Activated naive CD4-positive, alpha-beta T cell treated with Interleukin-2 at 50 U/mL for 16 hours (primary cell): Measurements from ENCODE around the gene PCDHA7.
"Not testable (repeated sequence)": the region's sequence is repeated elsewhere in the genome, so short reads cannot be mapped to it uniquely, and the experiment has no call there.

Source experiments
- DNase-seq: peaks from one replicate; pipeline ENCODE4 v3.0.0-alpha.2; 2020

Gene PCDHA7

DNA sequence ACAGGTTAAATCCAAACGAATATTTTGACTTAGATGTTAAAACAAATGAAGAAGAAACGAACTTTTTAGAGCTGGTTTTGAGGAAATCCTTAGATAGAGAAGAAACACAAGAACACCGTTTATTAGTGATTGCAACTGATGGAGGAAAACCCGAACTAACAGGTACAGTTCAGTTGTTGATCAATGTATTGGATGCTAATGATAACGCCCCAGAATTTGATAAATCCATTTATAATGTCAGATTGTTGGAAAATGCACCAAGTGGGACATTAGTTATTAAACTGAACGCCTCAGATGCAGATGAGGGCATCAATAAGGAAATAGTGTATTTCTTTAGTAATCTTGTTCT, 11.8 kb upstream of the PCDHA7 start:
- no peak for DNase-seq

DNA sequence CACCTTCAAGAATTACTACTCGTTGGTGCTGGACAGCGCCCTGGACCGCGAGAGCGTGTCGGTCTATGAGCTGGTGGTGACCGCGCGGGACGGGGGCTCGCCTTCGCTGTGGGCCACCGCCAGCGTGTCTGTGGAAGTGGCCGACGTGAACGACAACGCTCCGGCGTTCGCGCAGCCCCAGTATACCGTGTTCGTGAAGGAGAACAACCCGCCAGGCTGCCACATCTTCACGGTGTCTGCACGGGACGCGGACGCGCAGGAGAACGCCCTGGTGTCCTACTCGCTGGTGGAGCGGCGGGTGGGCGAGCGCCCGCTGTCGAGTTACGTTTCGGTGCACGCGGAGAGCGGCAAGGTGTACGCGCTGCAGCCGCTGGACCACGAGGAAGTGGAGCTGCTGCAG, 11.1 kb upstream of the PCDHA7 start:
- DNase-seq = not testable (repeated sequence)

DNA sequence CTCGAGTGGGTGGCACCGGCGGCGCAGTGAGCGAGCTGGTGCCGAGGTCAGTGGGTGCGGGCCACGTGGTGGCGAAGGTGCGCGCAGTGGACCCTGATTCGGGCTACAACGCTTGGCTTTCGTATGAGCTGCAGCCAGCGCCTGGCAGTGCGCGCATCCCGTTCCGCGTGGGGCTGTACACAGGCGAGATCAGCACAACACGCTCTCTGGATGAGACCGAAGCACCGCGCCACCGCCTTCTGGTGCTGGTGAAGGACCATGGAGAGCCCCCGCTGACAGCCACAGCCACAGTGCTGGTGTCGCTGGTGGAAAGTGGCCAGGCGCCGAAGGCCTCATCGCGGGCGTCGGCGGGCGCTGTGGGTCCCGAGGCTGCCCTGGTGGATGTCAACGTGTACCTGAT, 10.6 kb upstream of the PCDHA7 start:
- no peak for DNase-seq

- no peak for DNase-seq
Observed at GRCh38 chr5:140827704-140828361, 6.2 kb upstream of the PCDHA7 start, which contains the start of gene PCDHA6. PCDHA6 (plus strand) TSS chr5:140827960; CDS start chr5:140828092, 132 bp downstream.

- no peak for DNase-seq
Observed at GRCh38 chr5:140828362-140828737, 5.7 kb upstream of the PCDHA7 start.

DNA sequence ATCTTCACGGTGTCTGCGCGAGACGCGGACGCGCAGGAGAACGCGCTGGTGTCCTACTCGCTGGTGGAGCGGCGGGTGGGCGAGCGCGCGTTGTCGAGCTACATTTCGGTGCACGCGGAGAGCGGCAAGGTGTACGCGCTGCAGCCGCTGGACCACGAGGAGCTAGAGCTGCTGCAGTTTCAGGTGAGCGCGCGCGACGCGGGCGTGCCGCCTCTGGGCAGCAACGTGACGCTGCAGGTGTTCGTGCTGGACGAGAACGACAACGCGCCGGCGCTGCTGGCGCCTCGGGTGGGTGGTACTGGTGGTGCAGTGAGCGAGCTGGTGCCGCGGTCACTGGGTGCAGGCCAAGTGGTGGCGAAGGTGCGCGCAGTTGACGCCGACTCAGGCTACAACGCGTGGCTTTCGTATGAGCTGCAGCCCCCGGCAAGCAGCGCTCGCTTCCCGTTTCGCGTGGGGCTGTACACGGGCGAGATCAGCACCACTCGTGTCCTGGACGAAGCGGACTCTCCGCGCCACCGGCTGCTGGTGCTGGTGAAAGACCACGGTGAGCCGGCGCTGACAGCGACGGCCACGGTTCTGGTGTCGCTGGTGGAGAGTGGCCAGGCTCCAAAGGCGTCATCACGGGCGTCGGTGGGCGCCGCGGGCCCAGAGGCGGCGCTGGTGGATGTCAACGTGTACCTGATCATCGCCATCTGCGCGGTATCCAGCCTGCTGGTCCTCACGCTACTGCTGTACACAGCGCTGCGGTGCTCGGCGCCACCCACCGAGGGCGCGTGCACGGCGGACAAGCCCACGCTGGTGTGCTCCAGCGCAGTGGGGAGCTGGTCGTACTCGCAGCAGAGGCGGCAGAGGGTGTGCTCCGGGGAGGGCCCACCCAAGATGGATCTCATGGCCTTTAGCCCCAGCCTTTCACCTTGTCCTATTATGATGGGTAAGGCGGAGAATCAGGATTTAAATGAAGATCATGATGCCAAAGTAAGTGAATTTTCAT, 4.3 kb upstream of the PCDHA7 start:
- DNase-seq = not testable (repeated sequence)

DNA sequence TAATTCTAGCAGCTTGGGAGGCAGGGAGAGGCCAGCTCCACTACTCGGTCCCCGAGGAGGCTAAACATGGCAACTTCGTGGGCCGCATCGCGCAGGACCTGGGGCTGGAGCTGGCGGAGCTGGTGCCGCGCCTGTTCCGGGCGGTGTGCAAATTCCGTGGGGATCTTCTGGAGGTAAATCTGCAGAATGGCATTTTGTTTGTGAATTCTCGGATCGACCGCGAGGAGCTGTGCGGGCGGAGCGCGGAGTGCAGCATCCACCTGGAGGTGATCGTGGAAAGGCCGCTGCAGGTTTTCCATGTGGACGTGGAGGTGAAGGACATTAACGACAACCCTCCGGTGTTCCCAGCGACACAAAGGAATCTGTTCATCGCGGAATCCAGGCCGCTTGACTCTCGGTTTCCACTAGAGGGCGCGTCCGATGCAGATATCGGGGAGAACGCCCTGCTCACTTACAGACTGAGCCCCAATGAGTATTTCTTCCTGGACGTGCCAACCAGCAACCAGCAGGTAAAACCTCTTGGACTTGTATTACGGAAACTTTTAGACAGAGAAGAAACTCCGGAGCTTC, 455 bp downstream of the PCDHA7 start:
- not testable (repeated sequence) for DNase-seq

DNA sequence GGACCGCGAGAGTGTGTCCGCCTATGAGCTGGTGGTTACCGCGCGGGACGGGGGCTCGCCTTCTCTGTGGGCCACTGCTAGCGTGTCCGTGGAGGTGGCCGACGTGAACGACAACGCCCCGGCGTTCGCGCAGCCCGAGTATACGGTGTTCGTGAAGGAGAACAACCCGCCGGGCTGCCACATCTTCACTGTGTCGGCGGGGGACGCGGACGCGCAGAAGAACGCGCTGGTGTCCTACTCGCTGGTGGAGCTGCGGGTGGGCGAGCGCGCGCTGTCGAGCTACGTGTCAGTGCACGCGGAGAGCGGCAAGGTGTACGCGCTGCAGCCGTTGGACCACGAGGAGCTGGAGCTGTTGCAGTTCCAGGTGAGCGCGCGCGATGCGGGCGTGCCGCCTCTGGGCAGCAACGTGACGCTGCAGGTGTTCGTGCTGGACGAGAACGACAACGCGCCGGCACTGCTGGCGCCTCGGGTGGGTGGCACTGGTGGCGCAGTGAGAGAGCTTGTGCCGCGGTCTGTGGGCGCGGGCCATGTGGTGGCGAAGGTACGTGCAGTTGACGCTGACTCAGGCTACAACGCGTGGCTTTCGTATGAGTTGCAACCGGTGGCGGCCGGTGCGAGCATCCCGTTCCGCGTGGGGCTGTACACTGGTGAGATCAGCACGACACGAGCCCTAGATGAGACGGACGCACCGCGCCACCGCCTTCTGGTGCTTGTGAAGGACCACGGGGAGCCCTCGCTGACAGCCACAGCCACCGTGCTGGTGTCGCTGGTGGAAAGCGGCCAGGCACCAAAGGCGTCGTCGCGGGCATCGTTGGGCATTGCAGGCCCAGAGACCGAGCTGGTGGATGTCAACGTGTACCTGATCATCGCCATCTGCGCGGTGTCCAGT, 1.8 kb downstream of the PCDHA7 start:
- no peak for DNase-seq

DNA sequence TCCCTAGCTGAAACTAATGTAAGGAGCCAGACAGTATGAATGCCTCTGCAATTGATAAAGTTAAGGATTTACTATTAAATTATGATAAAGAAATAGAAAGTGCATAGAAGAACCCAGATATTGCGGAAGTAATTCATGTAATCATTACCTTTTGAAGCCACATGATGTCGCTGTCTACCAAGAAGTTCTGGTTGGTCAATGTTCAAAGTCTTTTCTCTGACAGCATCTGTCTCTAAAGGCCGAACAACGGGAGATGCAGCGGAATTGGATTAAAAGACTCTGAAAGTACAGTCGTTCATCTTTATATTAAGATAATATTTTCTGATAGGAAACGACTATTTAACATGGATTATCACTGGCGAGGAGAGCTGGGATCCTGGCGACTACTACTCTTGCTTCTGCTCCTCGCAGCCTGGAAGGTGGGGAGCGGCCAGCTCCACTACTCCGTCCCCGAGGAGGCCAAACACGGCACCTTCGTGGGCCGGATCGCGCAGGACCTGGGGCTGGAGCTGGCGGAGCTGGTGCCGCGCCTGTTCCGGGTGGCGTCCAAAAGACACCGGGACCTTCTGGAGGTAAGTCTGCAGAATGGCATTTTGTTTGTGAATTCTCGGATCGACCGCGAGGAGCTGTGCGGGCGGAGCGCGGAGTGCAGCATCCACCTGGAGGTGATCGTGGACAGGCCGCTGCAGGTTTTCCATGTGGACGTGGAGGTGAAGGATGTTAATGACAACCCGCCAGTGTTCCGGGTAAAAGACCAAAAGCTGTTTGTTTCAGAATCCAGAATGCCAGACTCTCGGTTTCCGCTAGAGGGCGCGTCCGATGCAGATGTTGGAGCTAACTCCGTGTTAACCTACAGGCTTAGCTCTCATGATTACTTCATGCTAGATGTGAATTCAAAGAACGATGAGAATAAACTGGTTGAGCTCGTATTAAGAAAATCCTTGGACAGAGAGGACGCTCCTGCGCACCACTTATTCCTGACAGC, 7.2 kb downstream of the PCDHA7 start, which contains the start of gene PCDHA8:
Gene PCDHA8 (plus strand): TSS at position 210 of the 985 bp plus-strand sequence. CDS start 135 bp downstream, at position 345.
- no peak for DNase-seq

- DNase-seq = no peak
Observed at GRCh38 chr5:140842798-140843733, 9.0 kb downstream of the PCDHA7 start.

DNA sequence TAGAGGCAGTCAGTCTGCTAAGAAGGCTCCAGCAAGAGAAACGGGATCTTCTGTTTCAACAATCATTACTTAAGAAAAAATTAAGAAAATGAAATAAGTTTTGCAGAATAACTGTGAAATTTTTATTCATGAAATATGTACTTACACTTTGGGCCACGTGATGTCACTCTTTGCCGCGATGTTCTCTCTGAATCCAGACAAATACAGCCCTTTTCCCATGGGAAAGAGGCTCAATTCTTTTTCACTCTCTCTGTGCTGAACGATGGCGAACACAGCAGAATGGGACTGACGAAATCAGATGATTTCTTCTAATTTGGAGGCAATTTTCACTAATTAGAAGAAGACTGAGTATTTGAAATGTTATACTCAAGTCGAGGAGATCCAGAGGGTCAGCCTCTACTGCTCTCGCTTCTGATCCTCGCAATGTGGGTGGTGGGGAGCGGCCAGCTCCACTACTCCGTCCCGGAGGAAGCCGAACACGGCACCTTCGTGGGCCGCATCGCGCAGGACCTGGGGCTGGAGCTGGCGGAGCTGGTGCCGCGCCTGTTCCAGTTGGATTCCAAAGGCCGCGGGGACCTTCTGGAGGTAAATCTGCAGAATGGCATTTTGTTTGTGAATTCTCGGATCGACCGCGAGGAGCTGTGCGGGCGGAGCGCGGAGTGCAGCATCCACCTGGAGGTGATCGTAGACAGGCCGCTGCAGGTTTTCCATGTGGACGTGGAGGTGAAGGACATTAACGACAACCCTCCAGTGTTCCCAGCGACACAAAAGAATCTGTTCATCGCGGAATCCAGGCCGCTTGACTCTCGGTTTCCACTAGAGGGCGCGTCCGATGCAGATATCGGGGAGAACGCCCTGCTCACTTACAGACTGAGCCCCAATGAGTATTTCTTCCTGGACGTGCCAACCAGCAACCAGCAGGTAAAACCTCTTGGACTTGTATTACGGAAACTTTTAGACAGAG, 14.4 kb downstream of the PCDHA7 start, which contains the start of gene PCDHA9:
Gene PCDHA9 (plus strand): TSS at position 244 of the 964 bp plus-strand sequence. CDS start 114 bp downstream, at position 358.
- not testable (repeated sequence) for DNase-seq

- DNase-seq = not testable (repeated sequence)
Observed at GRCh38 chr5:140849831-140850634, 16.0 kb downstream of the PCDHA7 start.

GRCh38 chr5:140855772-140856674, 22.0 kb downstream of the PCDHA7 start, which contains the start of gene PCDHA10:
PCDHA10 (plus strand) TSS chr5:140855897; CDS start chr5:140856049, 152 bp downstream.
- no peak for DNase-seq

DNA sequence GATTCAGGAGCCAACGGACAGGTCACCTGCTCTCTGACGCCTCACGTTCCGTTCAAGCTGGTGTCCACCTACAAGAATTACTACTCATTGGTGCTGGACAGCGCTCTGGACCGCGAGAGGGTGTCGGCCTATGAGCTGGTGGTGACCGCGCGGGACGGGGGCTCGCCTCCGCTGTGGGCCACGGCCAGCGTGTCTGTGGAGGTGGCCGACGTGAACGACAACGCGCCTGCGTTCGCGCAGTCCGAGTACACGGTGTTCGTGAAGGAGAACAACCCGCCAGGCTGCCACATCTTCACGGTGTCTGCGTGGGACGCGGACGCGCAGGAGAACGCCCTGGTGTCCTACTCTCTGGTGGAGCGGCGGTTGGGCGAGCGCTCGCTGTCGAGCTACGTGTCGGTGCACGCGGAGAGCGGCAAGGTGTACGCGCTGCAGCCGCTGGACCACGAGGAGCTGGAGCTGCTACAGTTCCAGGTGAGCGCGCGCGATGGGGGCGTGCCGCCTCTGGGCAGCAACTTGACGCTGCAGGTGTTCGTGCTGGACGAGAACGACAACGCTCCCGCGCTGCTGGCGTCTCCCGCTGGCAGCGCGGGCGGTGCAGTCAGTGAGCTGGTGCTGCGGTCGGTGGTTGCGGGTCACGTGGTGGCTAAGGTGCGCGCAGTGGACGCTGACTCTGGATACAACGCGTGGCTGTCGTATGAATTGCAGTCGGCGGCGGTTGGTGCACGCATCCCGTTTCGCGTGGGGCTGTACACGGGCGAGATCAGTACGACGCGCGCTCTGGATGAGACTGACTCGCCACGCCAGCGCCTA, 23.3 kb downstream of the PCDHA7 start:
- DNase-seq = no peak

GRCh38 chr5:140857987-140858240, 23.8 kb downstream of the PCDHA7 start:
- DNase-seq = no peak
